ENCODE results near the gene FLII.
A peak's percentile ranks its signal among the peaks of the same experiment; 100 is the strongest.

FLII gene

DNA sequence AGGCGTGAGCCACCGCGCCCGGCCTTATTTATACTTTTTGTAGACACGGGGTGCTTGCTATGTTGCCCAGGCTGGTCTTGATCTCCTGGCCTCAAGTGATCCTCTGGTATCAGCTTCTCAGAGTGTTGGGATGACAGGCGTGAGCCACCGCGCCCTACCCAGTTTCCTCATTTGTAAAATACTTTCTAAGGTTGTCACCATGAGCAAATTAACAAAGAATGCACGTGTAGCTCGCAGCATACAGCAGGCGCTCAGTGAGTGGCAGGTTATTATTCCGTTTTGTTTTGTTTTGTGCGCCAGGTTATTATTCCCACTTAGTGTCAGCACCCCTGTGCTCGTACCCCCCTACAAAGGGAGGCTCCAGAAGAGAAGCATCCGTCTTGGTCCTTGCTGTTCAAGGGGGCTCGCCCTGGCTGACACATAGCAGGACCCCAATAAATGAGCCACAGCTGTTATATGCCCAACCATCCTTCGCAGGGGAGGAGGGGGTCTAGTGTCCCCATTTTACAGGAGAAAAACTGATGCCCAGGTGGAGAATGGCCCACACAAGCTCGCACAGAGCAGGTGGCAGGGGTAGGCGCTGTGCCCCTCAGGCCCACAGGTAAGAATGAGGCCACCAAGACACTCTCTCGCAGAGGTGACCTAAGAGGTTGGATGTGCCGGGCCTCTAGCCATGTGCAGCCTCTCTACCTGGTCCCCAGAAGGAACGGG lies 1.2 kb upstream of the FLII start:
- no peak for DNase-seq

DNA sequence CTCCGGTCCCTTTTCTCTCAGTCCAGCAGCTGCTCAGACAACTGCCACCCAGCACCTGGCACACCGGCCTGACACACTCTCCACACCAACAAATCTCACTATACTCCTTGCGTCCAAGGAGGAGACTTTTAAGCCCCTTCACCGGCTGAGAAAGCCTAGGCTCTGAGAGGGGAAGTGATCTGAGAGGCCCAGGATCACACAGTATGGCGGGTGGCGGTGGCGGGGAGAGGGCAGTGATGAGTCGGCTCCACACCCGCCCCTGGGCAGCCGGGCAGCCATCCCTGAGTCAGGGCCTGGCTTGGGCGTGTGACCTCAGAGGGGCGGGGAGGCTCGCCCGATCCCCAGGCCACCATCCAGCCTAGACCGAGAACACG lies 569 bp downstream of the FLII start:
- peak; percentile 81 for DNase-seq

DNA sequence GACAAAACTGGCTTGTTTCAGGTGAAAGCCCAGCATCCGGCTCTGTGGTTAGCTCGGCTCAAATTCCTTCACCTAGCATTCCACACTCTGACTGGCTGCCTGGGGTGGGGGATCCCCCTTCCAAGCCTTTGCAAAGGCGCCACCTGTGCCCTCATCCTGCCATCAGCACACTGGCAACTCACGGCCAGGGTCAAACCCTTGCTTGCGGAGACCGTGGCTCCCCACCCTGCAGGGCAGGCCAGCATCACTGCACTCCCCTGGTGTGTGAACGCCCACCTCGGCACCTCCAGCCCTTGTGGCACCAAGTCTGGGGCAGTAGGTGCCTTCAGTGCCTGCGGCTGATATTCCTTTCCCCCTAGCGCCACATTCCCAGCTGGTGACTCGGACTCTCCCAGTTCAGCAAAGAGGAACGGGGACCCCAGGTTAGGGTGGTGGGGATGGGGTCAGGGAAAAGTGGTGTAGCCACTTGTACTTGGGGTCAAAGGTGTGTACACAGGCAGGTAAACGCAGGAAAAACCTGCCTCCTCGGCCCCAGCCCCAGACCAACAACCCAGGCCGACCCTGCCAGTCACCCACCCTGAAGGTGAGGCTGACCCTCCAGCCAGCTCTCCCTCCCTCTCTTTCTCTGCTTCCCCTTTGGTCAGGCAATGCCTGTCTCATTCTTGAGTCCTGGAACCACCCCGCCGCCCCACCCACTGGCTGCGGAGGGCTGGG lies 1.1 kb downstream of the FLII start:
- DNase-seq = no peak

DNA sequence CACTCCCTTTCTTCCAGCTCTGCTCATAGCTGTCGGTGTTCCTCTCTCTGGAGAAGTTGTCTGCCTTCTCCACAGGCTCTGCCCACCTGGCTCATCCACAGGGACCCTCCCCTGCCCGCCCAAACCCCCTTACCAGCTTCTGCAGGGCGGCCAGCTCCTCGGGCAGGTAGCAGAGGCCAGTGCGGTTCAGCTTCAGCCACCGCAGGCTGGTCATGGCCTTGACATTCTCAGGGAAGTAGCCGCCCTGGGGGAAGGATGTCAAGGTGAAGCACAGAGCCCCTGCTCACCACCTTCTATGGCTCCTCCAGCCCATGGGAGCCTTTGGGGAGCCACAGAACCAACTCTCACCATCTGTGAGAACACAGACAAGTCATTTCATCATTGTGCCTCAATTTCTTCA lies 1.8 kb downstream of the FLII start:
- DNase-seq = no peak

DNA sequence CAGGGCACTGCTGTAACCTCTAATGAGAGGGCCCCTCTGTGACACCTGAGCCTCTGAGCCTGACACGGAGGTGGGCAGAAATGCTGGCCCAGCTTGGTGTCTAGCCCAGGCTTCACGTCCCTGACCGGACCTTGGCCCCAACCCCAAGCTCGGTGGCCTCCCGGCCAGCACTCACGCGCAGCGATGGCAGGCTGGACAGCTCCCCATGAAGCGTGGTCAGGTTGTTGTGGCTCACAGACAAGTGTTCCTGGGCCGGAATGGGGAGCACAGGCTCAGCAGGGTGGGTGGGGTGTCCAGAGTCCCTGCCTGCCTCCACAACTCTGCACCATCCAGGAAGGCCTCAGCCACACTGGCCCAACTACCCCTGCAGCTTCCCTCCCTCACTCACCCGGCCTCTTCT lies 2.2 kb downstream of the FLII start:
- no peak for DNase-seq

DNA sequence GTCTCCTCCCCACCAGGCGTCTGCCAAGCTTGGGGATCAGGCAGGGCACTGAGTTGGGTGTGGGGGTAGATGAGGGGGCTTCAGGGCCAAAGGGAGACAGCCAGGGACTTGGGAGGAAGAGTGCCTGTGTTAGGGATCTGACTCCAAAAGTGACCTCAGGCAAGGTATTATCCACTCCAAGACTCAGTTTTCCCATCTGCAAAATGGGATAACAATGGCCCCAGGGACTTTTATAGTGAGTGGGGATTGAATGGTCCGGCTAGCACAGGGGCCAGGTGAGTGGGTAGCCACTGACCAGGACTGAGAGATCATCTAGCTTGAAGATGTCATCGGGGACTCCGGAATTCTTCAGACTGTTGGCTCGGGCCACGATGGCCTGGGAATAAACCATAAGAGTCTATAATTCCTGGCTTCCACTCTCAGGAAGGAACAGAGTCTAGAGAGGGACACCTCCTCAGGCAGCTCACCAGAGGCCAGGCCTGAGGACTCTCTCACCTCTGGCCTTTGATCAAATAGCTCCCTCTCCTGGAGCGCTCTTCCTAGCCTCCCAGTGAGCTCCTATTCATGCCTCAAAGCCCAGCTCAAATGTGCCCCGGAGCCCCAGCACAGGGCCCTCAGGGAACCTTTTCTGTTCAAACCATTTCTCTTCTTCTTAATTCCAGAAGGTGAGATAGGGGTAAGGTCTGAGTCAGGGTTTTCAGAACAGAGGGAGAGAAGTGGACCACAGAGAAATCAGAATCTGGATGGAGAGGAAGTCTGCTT lies 3.5 kb downstream of the FLII start:
- no peak for DNase-seq

DNA sequence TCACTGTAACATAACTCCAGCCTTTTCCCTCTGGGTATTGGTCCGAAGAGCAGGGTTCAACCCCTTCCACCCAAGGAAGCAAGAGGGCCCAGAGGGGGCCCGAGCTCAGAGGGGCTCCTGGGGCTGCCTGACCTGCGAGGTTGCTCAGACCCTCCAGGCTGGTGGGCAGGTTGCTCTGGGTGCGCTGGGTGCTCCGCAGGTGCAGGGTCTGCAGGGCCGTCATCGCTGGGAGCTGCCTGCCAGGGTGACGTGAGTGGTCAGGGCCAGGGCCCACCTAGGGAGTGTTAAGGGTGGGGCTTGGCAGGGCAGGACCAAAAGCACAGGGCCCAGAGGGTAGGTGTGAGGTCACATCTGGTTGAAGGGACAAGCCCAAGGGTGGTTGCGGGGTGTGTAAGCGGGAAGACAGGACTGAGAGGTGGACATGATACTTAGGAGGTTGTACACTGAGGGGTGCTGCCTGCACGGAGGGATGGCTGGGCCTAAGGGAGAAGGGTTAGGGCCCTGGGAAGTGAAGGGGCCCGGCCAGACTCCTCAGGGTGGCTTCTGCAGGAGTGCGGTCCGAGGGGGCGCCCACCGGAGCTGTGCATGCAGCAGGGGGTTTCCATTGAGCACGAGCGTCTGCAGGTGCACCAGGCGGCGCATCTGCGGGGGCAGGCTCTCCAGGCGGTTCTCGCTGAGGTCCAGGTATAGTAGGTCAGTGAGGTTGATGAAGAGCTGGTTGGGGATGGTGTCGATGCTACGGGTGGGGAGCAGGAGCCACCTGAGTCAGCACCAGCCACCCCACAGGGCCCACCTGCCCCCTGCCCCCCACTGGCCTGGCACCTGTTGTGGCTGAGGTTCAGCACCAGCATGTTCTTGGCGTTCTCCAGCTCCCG lies 4.4 kb downstream of the FLII start:
- DNase-seq = no peak

DNA sequence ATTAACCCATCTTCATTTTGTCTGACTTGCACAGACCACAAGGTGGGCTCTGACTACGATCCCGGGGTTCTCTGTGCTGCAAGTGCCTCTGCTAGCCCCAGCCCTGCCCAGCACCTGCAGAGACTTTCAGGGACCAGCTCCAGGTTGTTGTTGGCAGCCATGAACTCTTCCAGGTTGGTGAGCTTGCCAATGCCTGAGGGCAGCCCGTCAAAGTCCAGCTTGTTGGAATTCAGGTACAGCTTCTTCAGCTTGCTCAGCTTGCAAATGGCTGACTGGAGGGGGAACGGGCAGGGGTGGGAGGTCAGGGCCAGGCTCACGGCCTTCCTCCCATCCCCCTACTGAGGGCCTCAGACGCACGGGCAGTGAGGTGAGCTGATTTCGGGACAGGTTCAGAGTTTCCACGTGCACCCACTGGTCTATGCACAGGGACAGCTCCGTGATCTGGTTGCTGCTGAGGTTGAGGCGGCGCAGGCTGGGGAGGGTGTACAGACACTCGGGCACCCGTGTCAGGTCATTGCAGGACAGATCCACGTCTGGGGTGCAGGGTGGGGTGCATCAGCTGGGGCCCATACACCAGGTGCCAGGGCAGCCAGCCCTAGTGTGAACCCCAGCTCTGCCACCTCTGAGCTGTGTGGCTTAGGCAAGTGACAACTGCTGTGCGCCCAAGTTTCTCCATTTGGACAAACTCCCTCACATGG lies 5.2 kb downstream of the FLII start:
- DNase-seq = no peak

DNA sequence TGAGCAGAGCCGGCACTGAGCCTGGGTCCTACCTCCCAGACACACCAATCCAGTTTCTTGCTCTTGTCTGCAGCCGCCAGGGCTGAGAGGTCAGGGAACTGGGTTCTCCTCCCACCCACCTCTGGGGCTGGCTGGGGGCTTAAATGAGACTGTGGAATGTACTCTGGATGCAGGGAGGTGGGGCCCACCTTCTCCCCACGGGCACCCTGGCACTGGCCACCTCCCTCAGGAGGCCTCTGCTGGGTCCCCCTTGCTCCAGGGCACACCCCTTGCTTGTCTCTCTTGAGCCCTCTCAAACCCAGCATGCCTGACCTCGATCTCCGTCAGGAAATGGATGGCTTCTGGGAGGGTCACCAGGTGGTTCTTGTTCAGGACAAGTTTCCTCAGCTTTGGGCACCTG lies 6.4 kb downstream of the FLII start:
- DNase-seq = no peak

DNA sequence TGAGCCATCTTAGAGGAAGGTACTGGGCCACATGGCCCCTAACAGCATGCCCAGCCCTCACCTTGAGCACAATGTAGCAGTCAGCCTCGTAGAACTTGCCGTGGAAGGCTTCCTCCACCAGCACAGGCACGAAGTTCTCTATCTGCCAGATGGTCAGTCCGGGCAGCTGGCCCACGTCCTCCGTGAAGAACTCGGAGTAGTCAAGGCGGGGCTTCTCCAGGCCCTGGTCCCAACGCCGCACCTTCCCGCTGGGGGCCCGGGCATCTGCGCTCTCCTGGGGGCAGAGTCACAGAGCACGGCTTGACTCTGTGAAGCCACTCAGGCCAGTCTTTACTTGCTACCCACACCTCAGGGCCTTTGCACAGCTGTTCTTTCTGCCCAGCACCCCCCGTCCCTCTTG lies 7.3 kb downstream of the FLII start:
- DNase-seq = no peak

DNA sequence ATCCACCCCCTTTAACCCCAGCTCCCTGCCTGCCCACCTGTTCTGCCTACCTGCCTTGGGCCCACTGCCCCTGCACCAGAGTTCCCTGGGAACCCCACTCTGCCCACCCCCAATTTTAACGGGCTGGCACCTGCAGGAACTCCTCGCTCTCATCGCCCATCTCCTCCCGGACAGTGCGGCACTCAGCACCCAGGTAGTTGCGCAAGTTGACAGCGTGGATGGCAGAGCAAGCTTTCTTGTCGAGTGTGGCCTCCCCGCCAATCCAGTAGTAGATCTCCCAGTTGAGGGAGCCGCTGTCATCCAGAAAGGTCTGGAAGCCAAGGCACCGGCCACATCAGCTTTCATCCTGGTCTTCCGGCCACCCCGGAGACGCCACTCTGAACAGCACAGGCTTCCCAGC lies 7.8 kb downstream of the FLII start:
- DNase-seq = no peak

DNA sequence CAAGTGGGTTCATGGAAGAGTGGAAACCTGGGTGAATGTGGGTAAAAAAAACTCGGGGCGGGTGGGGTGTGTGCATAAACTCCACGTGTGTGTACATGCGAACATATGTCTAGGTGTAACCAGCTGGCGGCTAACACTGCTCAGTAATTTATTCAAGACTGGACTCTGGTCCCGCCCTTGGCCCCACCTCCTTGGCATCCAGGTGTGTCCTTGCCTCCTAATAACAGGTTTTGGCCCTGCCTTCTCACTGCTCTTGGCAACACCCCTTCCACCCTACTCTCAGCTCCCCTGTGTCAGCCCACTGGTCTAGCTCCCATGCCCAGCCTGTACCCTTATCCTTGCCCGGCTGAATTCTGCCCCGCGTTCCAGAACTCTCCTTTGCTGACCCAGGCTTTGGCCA lies 8.3 kb downstream of the FLII start:
- no peak for DNase-seq

DNA sequence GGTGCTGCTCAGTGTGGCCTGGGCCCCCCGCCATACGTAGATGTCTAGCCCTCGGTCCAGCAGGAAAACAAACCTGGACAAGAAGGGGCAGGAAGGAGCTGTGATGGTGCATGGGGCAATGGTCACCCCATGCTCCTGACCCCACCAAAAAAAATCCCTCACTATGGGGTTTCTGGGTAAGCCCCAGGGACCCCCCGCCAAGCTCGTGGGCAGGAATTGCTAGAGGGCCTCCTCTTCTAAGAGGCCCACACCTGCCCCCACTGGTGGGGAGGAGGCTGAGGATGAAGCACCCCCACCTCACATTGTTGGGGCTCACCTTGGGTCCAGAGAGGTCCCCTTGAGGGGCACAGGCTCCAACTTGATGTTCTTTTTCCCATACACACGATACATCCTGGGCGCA lies 9.7 kb downstream of the FLII start:
- DNase-seq = no peak

DNA sequence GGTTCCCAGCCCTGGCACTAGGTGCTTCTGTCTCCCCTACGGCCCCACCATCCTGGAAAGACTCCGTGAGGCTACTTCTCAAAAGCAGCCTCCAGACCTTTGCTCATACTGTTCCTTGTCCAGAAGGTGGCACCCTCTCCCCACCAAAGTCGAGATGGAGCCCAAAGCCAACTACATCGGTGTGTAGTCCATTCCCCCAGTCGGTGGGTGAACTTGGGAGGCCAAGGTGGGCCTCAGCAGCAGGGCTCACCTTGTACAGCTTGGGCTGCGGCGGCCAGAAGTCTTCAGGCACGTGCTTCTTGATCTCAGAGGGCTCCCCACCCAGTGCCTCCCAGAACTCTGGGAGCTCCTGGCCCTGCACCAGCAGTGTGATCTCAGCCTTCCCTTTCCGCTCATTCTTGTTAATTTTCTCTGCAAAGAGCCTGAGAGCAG lies 10.2 kb downstream of the FLII start:
- DNase-seq = peak; percentile 72

DNA sequence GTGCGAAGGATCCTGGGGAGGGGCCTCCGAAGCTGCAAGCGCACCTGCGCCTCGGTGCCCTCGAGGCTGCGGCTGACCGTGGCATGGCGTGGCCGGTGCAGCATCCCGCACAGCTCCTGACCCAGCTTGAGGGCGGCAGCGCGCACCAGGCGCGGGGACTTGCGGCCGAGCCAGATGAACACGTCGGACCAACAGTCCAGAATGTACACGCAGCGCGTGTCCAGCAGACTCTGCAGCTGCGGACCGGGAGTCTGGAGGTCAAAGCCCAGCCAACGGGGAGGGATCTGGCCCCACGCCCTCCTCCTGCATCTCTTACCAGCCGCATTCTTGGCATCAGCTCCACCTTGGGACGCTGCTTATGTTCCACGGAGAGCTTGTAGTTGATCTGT lies 10.9 kb downstream of the FLII start:
- no peak for DNase-seq

DNA sequence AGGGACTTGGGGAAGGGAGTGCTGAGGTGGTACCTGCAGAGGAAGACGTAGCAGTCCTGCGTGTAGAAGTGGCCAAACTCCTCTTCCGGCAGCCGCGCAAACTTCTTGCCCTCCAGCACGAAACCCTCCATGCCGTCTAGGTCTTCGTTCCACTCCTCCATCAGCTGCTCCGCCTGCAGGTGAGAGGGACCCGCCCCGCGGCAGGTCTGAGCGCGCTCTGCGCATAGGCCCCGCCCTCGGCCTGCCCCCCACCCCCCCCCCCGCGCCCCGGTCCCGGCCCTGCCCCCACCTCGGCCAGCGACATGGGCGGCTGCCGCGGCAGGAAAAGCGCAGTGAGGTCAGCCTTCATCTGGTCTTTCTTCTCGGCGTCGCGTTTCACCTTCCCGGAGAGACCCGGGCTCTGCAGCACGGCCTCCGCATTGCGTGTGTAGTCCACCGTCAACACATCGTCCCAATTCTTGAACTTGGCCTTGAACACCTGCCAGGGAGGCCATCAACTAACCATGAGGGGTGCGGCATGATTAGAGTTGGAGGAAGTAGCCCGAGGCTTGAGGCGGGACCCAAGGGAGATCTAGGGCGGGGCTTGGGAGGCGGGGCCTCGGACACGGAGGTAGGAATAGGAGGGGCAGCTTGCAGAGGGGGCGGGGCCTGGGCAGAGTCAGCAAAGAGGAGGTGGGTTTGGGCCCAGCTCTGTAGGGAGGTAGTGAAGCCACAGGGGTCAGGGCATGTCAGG lies 11.5 kb downstream of the FLII start:
- peak; percentile 51 for DNase-seq

DNA sequence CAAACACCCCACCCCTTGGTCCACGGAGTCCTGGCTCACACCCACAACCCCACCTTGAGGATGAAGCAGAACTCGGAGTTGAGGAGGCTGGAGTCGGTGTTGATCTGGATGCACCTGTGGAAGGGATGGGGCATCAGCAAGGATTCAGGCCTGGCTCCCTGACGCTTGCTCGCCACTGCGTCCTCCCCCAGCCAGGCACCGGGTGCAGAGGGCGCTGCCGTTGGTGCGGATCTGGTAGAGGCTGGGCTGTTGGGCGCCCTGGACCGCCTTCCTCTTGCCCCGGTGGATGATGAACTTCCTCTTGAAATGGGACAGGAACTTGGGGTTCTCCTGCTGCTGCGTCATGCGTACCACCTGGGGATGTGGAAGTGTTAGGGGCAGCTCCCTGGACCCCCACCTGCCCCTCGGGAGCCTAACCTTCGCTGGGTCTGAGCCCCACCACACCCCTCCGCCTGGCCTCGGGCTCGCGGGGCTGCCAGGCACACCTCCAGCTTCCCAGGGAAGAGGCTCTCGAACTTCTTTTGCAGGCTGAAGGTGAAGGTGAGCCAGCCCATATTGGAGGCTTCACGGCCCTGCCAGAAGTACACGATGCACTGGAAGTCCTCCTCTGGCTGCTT lies 12.3 kb downstream of the FLII start:
- no peak for DNase-seq

DNA sequence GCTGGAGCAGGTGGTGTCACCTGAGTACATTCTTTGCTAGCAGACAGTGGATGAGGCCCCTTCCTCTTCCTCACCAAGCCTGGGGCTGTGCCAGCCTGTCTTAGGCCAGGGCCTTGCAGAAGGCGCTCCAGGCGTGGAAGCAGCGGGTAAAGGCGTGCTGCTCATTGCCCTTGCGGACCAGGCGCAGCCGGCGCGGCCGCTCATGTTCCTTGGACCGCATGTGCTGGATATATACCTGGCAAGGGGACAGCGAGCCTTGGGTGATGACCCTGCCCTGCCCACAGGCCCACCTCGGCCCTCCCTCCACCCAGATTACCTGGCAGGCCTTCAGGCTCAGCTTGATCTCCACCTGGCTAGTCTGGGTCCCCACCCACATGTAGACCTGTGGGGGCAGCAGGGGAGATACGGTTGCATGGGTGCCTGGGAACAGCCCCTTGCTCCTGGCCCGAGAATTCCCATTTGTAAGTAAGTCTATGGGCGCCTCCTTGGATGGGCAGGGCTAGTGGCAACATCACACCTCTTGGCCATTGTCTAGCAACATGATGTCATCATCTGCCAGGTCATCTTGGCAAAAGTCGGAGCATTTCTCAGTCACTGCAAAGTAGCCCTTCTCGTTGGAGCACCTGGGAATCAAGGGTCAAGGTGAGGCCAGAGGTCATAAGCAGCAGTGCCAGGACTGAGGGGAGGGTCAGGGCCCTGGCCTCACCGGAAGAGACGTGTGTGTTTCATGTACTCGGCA lies 13.3 kb downstream of the FLII start:
- no peak for DNase-seq

DNA sequence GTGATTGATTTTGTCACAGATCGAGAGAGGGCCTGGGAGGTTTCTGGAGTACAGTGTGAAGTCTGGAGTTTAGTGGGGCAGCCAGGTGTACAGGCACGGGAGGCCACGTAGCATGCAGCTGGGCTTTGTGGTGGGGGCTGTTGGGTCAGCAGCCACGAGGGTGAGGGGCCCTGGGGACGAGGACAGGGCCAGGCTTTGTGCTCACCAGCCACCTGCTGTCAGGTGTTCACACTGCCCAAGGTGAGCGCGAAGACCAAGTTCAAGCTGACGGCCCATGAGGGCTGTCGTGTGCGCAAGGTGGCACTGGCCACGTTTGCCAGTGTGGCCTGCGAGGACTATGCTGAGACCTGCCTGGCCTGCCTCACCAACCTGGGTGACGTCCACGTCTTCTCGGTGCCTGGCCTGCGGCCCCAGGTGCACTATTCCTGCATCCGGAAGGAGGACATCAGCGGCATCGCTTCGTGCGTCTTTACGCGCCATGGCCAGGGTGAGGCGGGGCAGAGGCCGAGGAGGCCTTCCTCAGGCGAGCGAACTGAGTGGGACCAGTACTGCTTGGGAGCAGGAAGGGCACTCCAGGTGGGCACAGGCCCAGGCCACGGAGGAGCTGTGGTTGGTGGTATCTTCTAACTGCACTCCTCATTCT lies 17.2 kb downstream of the FLII start:
- DNase-seq = no peak

DNA sequence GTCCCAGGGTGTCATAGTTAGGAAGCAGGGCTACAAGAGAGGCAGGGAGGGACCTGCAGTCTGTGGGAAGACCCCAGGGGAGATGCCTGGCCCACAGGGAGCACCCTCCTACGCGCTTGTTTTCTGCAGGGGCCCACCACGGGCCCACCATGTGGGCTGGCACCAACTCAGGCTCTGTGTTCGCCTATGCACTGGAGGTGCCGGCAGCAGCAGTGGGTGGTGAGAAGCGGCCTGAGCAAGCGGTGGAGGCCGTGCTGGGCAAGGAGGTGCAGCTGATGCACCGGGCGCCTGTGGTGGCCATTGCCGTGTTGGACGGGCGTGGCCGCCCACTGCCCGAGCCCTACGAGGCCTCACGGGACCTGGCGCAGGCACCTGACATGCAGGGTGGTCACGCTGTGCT lies 18.1 kb downstream of the FLII start:
- DNase-seq = no peak

Measured in retina (tissue), 1 donor.